NCI-H526 (cell line): Measurements from ENCODE around the gene C1orf105.
"Not testable (repeated sequence)": the region's sequence is repeated elsewhere in the genome, so short reads cannot be mapped to it uniquely, and the experiment has no call there.

Experiments used
- DNase-seq, 2 experiments: peaks; one replicate each; lab custom pipeline; 2025; lab: John Stamatoyannopoulos, UW

C1orf105 gene

GRCh38 chr1:172427191-172427590 is 6.7 kb downstream of the C1orf105 start:
- DNase-seq, result no peak

GRCh38 chr1:172429331-172430127 is 9.0 kb downstream of the C1orf105 start:
- DNase-seq, result peak; percentile 77 to 92

GRCh38 chr1:172430128-172430454 is 9.6 kb downstream of the C1orf105 start:
- DNase-seq, result no peak

GRCh38 chr1:172431204-172431603 is 10.7 kb downstream of the C1orf105 start:
- no peak for DNase-seq

- peak in 1 of 2 experiments; percentile 30 for DNase-seq
These were observed 11.3 kb downstream of the C1orf105 start for GRCh38 chr1:172431721-172432192.

GRCh38 chr1:172437183-172437582 is 16.7 kb downstream of the C1orf105 start:
- DNase-seq, result not testable (repeated sequence)

- no peak for DNase-seq
These were observed 21.9 kb downstream of the C1orf105 start for GRCh38 chr1:172442404-172442803.

GRCh38 chr1:172442843-172443565 is 22.5 kb downstream of the C1orf105 start:
- no peak for DNase-seq

- DNase-seq, result peak; percentile 94 to 99
These were observed 23.4 kb downstream of the C1orf105 start, which contains the start of gene PIGC for GRCh38 chr1:172443666-172444453. Gene PIGC, minus strand, starts transcription at chr1:172444069. Its CDS starts 1,447 bp downstream, at chr1:172442622.

GRCh38 chr1:172446547-172446946 is 26.1 kb downstream of the C1orf105 start:
- no peak for DNase-seq

GRCh38 chr1:172447641-172448040 is 27.2 kb downstream of the C1orf105 start:
- no peak for DNase-seq

- DNase-seq, result no peak
These were observed 28.6 kb downstream of the C1orf105 start for GRCh38 chr1:172448995-172449584.

- DNase-seq, result peak; percentile 73 to 93
These were observed 29.4 kb downstream of the C1orf105 start for GRCh38 chr1:172449585-172450523.

GRCh38 chr1:172450524-172450885 is 30.0 kb downstream of the C1orf105 start:
- DNase-seq, result peak; percentile 65 to 74

GRCh38 chr1:172451002-172451443 is 30.5 kb downstream of the C1orf105 start:
- peak in 1 of 2 experiments; percentile 44 for DNase-seq

- no peak for DNase-seq
These were observed 32.2 kb downstream of the C1orf105 start for GRCh38 chr1:172452536-172453152.

- DNase-seq, result no peak
These were observed 32.7 kb downstream of the C1orf105 start for GRCh38 chr1:172453153-172453545.

GRCh38 chr1:172453607-172454006 is 33.1 kb downstream of the C1orf105 start:
- no peak for DNase-seq

GRCh38 chr1:172455451-172455850 is 35.0 kb downstream of the C1orf105 start:
- DNase-seq, result no peak

- no peak for DNase-seq
These were observed 35.9 kb downstream of the C1orf105 start for GRCh38 chr1:172456344-172456769.
